Measurements from ENCODE around the gene SYT8. TPM values are rescaled to one million over a fixed set of nuclear protein-coding genes. Genes with fewer than 3 reads are reported as not detected.

SYT8 gene
- total and polyA plus RNA-seq, 12 donors: not detected

- WGBS, 2 donors: 18 to 32% methylated on average over 26 of the region's 26 CpGs
- H3K9me3 ChIP-seq: no peaks in the 10 kb centered on the region
- ATAC-seq (peak in 7 of 8 donors; percentile 10 to 47 (median 27)), DNase-seq (peak; percentile 79 to 81)
- peaks cover 31 to 78% (median 62%) of the 10 kb centered on the region in 9 donors for H3K4me1 ChIP-seq
- TF ChIP-seq, protein P1, sequence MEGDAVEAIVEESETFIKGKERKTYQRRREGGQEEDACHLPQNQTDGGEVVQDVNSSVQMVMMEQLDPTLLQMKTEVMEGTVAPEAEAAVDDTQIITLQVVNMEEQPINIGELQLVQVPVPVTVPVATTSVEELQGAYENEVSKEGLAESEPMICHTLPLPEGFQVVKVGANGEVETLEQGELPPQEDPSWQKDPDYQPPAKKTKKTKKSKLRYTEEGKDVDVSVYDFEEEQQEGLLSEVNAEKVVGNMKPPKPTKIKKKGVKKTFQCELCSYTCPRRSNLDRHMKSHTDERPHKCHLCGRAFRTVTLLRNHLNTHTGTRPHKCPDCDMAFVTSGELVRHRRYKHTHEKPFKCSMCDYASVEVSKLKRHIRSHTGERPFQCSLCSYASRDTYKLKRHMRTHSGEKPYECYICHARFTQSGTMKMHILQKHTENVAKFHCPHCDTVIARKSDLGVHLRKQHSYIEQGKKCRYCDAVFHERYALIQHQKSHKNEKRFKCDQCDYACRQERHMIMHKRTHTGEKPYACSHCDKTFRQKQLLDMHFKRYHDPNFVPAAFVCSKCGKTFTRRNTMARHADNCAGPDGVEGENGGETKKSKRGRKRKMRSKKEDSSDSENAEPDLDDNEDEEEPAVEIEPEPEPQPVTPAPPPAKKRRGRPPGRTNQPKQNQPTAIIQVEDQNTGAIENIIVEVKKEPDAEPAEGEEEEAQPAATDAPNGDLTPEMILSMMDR (IDR thresholded peaks at IDR 0.05): peak; percentile 44 to 74 (median 63)
- H3K4me3 ChIP-seq: peak overlapping the region in 8 of 10 donors; percentile 11 to 30 (median 23)
- peaks cover 0 to 9% (median 0%) of the 10 kb centered on the region in 9 donors for H3K36me3 ChIP-seq
- H3K27me3 ChIP-seq: no peaks in the 10 kb centered on the region
- intact Hi-C loops (cut with DNase I): loop anchor here in 1 of 10 donors (5.0 kb wide), 1 partner anchor 34 kb away; no protein-coding TSS in a partner anchor
- peak overlapping the region; percentile 76 to 100 (median 94) for H3K27ac ChIP-seq
These were observed 41.7 kb downstream of the SYT8 start for GRCh38 chr11:1876361-1877063.

GRCh38 chr11:1877211-1878136 is 42.7 kb downstream of the SYT8 start:
- intact Hi-C loops (cut with DNase I): loop anchor here in 1 of 10 donors (5.0 kb wide), 1 partner anchor 35 kb away; no protein-coding TSS in a partner anchor
- WGBS, 2 donors: 46 to 50% methylated on average over 33 of the region's 33 CpGs
- TF ChIP-seq, protein P1 (IDR thresholded peaks at IDR 0.05): no peak
- H3K4me1 ChIP-seq: peaks cover 39 to 87% (median 72%) of the 10 kb centered on the region in 9 donors
- DNase-seq (peak; percentile 67 to 78), ATAC-seq (no peak)
- H3K9me3 ChIP-seq: no peaks in the 10 kb centered on the region
- peaks cover 0 to 14% (median 0%) of the 10 kb centered on the region in 9 donors for H3K36me3 ChIP-seq
- no peak overlapping the region for H3K4me3 ChIP-seq
- no peaks in the 10 kb centered on the region for H3K27me3 ChIP-seq
- H3K27ac ChIP-seq: peak overlapping the region; percentile 76 to 100 (median 94)

- WGBS, 2 donors: 79 to 81% methylated on average over 30 of the region's 30 CpGs
- intact Hi-C loops (cut with DNase I): loop anchor here in 1 of 10 donors (5.0 kb wide), 1 partner anchor 36 kb away; no protein-coding TSS in a partner anchor
- Histone ChIP-seq H3K4me1 (peaks cover 44 to 91% (median 76%) of the 10 kb centered on the region in 9 donors), H3K27me3 (no peaks in the 10 kb centered on the region), H3K9me3 (no peaks in the 10 kb centered on the region), H3K36me3 (peaks cover 0 to 23% (median 0%) of the 10 kb centered on the region in 9 donors), H3K27ac (peak overlapping the region; percentile 76 to 100 (median 94)), H3K4me3 (no peak overlapping the region)
- TF ChIP-seq, protein P1 (IDR thresholded peaks at IDR 0.05): no peak
- DNase-seq (peak; percentile 32 to 47), ATAC-seq (peak in 2 of 8 donors; percentile 4 to 14)
These were observed 43.6 kb downstream of the SYT8 start for GRCh38 chr11:1878137-1879031.

All from heart right ventricle (tissue), 16 donors.